Testis (tissue), 3 donors: ENCODE results near the gene CLPX. TPM values are rescaled to one million over a fixed set of nuclear protein-coding genes. Genes with fewer than 3 reads are reported as not detected.

Experiments used
- DNase-seq: peaks from one replicate; pipeline ENCODE4 v3.0.0-alpha.2; 2019
- H3K27ac ChIP-seq, 2 donors: fragments of 200-600 bp; sonication (generic); one replicate each; pipeline ENCODE4 v1.5.1; 2019
- H3K27me3 ChIP-seq: fragments of 200-600 bp; sonication (generic); one replicate; pipeline ENCODE4 v1.5.1; 2019
- H3K36me3 ChIP-seq: fragments of 200-600 bp; sonication (generic); one replicate; pipeline ENCODE4 v1.5.1; 2017; ENCODE audit warnings: low read depth; ENCODE audit errors: missing control alignments
- H3K4me1 ChIP-seq: fragments of 200-600 bp; sonication (generic); one replicate; pipeline ENCODE4 v1.5.1; 2019
- H3K4me3 ChIP-seq, 2 donors: fragments of 200-600 bp; sonication (generic); one replicate each; pipeline ENCODE4 v1.5.1; 2017 to 2019
- H3K9me3 ChIP-seq: fragments of 200-600 bp; sonication (generic); one replicate; pipeline ENCODE4 v1.5.1; 2017
- POLR2A ChIP-seq: fragments of 450-650 bp; IDR thresholded peaks from one replicate; pipeline ENCODE4 v1.6.1; 2017; ENCODE audit warnings: antibody characterized with exemption, mild to moderate bottlenecking, moderate library complexity
- WGBS, 2 donors: methylation state at CpG; one replicate each; pipeline ENCODE4 v1.1.5; 2018; 5-methylcytosine and 5-hydroxymethylcytosine counted together
- intact Hi-C: fragments of 100-400 bp; cut with DNase I; formaldehyde crosslinking; loops from one replicate; pipeline ENCODE4 v1.15.1; 2023; ENCODE audit warnings: low total_unique reads
- polyA plus RNA-seq: library from polyadenylated mRNA; stranded (reverse); fragments of 350-450 nt; fragmentation: Illumina TruSeq; extraction: RNeasy Lipid Tissue Mini Kit (QIAGEN cat#74804); gene quantifications from one replicate; pipeline ENCODE4 v1.2.3, GENCODE V29; 2014; ENCODE audit warnings: low read depth, low replicate concordance; ENCODE audit not compliant: insufficient read depth
- total RNA-seq, 2 donors: library from RNA; depleted of rRNA; stranded (reverse); fragments of >200 nt; gene quantifications; one replicate each; pipeline ENCODE4 v1.2.3, GENCODE V29; 2016
- TF ChIP-seq, protein P1 (sequence below), 3 experiments: fragments of 450-650 bp in 2 of 3; fragments of 200-600 bp in 1 of 3; sonication (generic) in 1 of 3; IDR thresholded peaks; one replicate each; pipeline ENCODE4 v1.5.1; 2016 to 2019; ENCODE audit warnings: antibody characterized with exemption in 3 of 3, mild to moderate bottlenecking in 2 of 3, moderate library complexity in 1 of 3

CLPX gene
- total and polyA plus RNA-seq, 3 donors from 2014 or later = 60.4 to 89.4 (median 75.8) TPM

DNA sequence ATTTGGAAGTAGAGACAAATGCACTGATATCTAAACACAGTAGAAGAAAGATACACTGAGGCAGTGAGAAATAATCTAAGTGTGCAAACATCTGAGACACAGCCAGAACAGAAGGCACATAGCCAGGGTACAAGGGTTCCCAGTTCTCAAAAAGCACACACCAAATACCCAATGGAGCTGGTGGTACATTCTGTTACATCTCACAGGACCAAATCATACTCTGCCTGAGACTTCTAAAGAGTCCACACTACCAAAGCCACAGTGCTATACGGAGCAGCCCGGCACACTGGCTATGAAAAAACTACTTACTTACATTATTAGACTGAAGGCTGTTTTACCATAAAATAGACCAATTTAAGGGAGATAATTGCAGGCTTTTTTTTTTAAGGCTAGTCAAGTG lies 19.3 kb downstream of the CLPX start:
- TF ChIP-seq, protein P1, sequence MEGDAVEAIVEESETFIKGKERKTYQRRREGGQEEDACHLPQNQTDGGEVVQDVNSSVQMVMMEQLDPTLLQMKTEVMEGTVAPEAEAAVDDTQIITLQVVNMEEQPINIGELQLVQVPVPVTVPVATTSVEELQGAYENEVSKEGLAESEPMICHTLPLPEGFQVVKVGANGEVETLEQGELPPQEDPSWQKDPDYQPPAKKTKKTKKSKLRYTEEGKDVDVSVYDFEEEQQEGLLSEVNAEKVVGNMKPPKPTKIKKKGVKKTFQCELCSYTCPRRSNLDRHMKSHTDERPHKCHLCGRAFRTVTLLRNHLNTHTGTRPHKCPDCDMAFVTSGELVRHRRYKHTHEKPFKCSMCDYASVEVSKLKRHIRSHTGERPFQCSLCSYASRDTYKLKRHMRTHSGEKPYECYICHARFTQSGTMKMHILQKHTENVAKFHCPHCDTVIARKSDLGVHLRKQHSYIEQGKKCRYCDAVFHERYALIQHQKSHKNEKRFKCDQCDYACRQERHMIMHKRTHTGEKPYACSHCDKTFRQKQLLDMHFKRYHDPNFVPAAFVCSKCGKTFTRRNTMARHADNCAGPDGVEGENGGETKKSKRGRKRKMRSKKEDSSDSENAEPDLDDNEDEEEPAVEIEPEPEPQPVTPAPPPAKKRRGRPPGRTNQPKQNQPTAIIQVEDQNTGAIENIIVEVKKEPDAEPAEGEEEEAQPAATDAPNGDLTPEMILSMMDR (IDR thresholded peaks at IDR 0.05) = no peak
- no peak for TF ChIP-seq POLR2A
- H3K4me3 ChIP-seq = no peak overlapping the region
- H3K9me3 ChIP-seq = no peaks in the 10 kb centered on the region
- 85 to 95% methylated on average over 2 of the region's 2 CpGs for WGBS, 2 donors
- H3K27me3 ChIP-seq = no peaks in the 10 kb centered on the region
- intact Hi-C loops = no loop called here
- H3K27ac ChIP-seq = no peak overlapping the region
- DNase-seq = no peak
- H3K4me1 ChIP-seq = no peaks in the 10 kb centered on the region
- no peaks in the 10 kb centered on the region for H3K36me3 ChIP-seq

DNA sequence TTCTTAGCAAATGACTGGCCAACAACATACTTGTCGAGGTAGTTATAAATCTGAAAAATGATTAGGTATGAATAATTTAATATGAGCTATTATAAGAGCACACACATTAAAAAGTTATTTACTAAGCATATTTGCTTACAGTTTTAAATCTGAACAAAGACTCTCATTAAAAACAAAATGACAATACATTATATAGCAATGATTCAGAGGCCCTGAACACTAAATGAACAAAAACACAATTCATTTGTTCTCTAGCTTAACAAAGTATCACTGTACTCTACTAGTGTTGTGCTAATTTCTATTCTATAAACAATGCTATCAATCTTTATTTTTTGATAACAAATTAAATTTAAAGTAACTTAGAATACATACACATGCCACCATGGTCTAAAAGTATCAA lies 21.0 kb downstream of the CLPX start:
- no peaks in the 10 kb centered on the region for H3K9me3 ChIP-seq
- no peak overlapping the region for H3K27ac ChIP-seq
- intact Hi-C loops = no loop called here
- H3K4me1 ChIP-seq = no peaks in the 10 kb centered on the region
- TF ChIP-seq, protein P1 (IDR thresholded peaks at IDR 0.05) = no peak
- TF ChIP-seq POLR2A = no peak
- no peak for DNase-seq
- no peaks in the 10 kb centered on the region for H3K36me3 ChIP-seq
- H3K27me3 ChIP-seq = no peaks in the 10 kb centered on the region
- no peak overlapping the region for H3K4me3 ChIP-seq
- 68 to 76% methylated on average over 1 of the region's 1 CpG for WGBS, 2 donors

DNA sequence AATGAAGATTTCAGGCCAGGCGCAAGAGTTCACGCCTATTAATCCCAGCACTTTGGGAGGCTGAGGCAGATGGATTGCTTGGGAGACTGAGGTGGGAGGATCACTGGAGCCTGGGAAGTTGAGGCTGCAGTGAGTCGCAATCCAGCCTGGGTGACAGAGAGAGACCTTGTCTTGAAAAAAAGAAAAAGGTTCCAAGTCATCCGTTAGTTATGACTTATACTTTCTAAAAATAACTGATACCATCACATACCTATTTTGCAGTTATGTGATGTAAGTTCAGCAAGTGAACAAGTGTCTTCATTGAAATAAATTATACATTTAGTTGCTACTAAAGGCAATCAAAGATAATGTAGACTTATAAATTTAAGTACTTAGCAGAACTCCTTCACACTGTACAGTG lies 22.1 kb downstream of the CLPX start:
- WGBS, 2 donors = 85 to 86% methylated on average over 4 of the region's 4 CpGs
- H3K36me3 ChIP-seq = no peaks in the 10 kb centered on the region
- no peaks in the 10 kb centered on the region for H3K4me1 ChIP-seq
- intact Hi-C loops = no loop called here
- H3K27ac ChIP-seq = no peak overlapping the region
- no peaks in the 10 kb centered on the region for H3K27me3 ChIP-seq
- TF ChIP-seq POLR2A = no peak
- TF ChIP-seq, protein P1 (IDR thresholded peaks at IDR 0.05) = no peak
- no peaks in the 10 kb centered on the region for H3K9me3 ChIP-seq
- H3K4me3 ChIP-seq = no peak overlapping the region
- no peak for DNase-seq

DNA sequence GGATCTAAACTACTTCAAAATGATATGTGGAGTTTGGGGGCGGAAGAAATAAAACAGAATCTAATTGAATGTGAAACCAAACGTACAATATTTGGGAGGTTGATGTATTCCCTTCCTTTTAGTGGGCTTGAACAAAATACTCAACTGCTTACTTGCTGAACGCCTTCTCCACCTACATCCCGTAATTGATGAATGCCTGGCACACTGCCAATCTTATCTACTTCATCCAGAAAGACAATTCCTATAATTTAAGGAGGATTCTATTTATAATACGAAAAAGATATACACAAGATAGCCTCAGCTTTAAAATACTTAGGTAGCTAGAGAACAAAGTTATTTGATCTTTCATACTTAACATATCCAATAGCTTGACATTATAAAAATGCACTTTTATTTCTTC lies 28.4 kb downstream of the CLPX start:
- no peak overlapping the region for H3K27ac ChIP-seq
- H3K27me3 ChIP-seq = no peaks in the 10 kb centered on the region
- TF ChIP-seq, protein P1 (IDR thresholded peaks at IDR 0.05) = no peak
- H3K4me3 ChIP-seq = no peak overlapping the region
- no peaks in the 10 kb centered on the region for H3K4me1 ChIP-seq
- DNase-seq = no peak
- H3K9me3 ChIP-seq = no peaks in the 10 kb centered on the region
- no peaks in the 10 kb centered on the region for H3K36me3 ChIP-seq
- 70 to 73% methylated on average over 5 of the region's 5 CpGs for WGBS, 2 donors
- intact Hi-C loops = no loop called here

DNA sequence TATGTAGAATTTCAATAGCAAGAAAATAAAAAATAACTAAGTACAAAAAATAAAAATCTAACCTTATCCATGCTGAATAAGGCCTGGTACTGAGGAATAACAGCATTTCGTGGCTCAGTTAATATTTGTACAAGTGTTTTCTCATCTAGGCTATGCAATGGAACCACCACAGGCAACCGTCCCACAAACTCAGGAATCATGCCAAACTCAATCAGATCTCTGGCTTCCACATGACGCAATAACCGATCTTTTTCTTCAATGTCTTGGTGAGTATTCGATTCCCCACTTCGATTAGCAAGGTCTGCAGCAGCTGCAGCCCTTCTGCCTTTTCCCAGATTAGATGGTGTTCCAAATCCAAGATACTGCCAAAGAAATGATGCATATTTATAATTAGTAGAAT lies 30.4 kb downstream of the CLPX start:
- Histone ChIP-seq H3K36me3 (no peaks in the 10 kb centered on the region), H3K4me3 (no peak overlapping the region), H3K9me3 (no peaks in the 10 kb centered on the region), H3K27ac (no peak overlapping the region), H3K27me3 (no peaks in the 10 kb centered on the region), H3K4me1 (no peaks in the 10 kb centered on the region)
- DNase-seq = no peak
- 91 to 95% methylated on average over 6 of the region's 6 CpGs for WGBS, 2 donors
- TF ChIP-seq, protein P1 (IDR thresholded peaks at IDR 0.05) = no peak
- no peak for TF ChIP-seq POLR2A
- intact Hi-C loops = no loop called here
